GM18867 (cell line): ENCODE data around the gene FKBP6.
"Not testable (repeated sequence)": the region's sequence is repeated elsewhere in the genome, so short reads cannot be mapped to it uniquely, and the experiment has no call there.

Experiments
- ATAC-seq: cut with Tn5 transposase; IDR thresholded peaks from one replicate; pipeline ENCODE4 v1.9.1; 2021; ENCODE audit warnings: mild to moderate bottlenecking, moderate library complexity; ENCODE audit not compliant: unreplicated experiment

The FKBP6 gene

DNA sequence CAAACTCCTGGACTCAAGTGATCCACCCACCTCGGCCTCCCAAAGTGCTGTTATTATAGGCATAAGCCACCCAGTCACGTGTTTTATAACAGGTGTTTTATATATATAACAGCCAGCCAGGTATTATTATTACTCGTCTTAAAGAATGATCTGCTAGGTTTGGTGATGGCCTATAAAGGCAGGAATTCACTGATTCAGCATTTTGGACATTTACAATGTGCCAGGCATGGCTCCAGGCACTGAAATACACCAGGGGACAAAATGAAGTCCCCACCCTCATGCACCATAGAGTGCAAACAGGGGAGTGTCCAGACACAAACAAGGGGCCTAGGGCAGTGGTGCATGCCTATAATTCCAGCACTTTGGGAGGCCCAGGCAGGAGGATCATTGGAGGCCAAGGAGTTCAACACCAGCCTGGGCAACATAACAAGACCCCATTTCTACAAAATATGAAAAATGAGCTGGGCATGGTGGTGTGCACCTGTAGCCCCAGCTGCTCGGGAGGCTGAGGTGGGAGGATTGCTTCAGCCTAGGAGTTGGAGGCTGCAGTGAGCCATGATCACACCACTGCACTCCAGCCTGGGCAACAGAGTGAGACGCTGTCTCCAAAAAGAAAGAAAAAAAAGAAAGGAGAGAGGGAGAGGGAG lies 4.4 kb upstream of the FKBP6 start:
- not testable (repeated sequence) for ATAC-seq

DNA sequence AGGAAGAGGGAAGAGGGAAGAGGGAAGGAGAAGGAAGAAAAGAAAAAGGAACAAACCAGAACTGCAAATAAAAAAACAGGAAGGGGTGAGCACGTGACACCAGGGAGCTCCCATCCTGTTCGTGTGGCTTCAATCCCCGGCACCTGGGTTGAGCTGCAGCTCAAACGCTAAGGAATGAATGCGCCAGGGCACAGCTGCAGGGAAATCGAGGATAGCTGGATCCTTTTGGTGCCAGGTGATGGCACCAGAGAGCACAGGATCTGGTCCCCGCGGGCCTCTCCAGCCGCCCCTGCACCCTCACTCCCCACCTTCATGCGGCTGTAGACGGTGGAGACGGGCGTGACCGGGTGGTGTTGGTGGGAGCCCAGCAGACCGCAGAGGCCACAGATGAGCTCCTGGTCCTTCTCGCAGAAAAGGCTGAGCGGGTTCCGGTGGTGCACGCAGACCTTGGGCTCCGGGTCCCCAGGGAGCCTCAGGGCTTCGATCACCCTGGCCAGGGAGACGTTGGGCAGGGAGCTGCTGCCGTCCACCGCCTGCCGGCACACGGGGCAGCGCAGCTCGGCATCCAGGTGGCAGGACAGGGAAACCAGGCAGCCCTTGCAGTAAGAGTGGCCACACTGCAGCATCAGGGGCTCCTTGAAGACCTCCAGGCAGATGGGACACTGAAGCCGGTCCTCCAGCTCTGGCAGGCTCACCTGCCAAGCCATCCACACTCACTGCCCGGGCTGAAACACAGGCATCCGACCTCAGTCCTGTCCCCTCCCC lies 3.7 kb upstream of the FKBP6 start:
- ATAC-seq: peak; percentile 43

DNA sequence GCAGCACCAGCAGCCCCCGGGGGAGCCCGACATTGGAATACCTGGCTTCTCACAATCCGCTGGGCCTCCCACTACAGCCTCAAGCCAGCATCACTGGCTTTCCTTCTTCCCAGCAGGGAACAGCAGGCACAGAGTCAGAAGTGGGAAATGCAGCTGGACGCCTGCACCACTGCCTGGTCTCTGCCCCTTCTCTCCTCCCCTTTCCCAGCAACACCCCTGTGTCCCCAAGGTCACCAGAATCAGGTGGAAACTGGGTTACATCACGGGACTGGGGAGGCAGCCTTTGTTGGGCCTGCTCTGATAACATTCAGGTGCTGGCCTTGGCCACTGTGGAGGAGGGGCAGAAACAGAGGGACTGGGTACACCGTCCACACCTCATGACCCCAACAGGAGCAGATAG lies 2.5 kb upstream of the FKBP6 start:
- not testable (repeated sequence) for ATAC-seq

DNA sequence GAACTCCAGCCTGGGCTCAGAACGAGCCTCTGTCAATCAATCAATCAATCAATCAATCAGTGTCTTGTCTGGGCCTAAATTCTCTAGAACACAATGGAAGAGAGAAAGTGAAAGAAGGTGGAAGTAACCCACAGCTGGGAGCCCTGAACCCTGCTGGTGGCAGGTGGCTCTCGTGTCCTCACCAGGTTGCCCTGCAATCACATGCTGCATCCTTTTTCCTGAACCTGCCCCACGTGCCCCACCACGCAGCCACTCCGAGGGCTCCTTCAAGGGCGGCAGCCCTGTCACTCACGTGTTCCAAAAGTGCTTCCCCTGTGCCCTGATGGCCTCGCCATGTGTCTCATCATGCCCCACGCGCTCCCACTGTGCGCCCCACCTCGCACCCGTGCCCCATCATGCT lies 512 bp upstream of the FKBP6 start:
- ATAC-seq: not testable (repeated sequence)

DNA sequence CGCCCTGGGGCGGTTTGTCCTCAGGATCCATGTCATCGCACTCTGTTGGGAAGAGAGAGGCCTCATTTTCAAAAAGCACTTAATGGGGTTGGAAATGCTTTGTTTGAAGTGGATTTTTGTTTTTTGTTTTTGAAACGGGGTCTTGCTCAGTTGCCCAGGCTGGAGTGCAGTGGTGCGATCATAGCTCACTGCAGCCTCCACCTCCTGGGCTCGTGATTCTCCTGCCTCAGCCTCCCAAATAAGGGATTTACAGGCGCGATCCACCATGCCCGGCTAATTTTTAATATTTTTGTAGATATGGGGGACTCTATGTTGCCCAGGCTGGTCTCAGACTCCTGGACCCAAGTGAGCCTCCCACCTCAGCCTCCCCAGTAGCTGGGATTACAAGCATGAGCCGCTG lies 735 bp downstream of the FKBP6 start:
- no peak for ATAC-seq

DNA sequence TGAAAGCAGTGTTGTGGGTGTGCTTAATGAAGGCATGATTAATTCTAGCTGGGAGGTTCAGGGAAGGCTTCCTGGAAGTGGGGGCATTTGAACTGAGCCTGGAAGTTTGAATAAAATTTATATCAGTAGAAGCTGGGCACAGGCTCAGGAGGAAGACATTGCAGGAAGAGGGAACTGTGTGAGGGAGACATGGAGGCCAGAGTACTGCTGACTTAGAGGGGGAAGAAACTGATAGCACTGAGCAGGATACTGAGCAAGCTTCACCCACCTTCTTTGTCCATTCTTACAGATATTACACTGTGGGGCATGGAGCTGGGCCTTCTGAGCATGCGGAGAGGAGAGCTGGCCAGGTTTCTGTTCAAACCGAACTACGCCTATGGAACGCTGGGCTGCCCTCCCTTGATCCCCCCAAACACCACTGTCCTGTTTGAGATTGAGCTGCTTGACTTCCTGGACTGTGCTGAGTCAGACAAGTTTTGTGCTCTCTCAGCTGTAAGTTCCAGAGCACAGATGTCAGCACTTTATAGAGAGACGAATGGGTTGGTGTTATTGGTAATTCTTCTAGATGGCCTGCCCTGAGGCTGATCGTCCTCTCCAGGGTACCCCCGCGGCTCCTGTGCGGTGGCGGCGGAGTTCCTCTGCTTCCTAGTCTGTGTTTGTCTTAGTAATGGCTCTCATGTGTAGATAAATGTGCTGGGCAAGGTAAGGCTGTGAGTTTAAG lies 2.1 kb downstream of the FKBP6 start:
- no peak for ATAC-seq

DNA sequence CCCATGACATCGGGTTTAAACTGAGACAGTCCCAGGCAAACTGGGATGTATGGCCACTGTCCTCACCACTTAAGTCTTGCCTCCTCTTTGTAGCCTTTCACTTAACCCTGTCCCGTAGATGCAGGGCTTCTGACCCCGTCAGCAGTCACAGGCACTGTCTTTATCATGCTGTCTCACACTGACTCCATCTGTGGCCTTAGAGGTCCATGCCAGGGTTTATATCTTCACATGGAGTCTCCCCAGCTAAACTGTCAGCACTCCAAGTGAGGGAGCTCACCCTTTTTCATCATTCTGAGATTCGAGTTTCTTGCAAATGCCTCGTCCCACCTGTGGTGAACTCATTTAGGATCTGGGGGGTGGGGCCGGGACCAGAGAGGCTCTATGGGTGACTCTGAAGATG lies 2.8 kb downstream of the FKBP6 start:
- ATAC-seq: no peak

DNA sequence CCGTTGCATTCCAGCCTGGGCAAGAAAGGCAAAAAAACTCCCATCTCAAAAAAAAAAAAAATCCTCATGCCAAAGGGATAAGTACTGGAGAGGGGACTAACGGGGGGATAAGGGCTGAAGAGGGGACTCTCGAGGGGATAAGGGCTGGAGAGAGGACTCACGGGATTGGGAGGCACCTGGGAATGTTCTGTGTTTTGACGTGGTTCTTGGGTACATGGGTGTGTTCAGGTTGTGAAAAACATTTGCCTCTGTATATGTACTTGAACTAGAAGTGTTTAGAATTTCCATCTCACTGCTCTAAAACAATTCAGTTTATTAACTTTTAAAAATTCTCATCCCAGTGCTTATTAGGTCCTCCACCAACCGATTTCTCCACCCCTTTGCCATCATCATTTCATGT lies 4.5 kb downstream of the FKBP6 start:
- no peak for ATAC-seq

DNA sequence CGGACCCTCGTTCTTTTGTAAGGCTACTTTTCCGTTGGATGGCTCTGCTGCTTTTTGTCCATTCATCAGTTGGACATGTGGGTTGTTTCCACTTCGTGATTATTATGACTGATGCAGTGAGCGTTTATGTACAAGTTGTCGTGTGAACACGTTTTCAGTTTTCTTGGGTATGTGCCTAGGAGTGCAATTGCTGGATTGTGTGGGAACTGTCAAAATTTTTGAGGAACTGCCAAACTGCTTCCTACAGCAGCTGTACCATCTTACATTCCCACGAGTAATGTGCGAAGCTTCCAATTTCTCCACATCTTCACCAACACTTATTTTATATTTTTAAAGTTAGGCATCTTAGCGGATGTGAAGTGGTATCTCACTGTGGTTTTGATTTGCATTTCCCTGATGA lies 10.4 kb downstream of the FKBP6 start:
- no peak for ATAC-seq

DNA sequence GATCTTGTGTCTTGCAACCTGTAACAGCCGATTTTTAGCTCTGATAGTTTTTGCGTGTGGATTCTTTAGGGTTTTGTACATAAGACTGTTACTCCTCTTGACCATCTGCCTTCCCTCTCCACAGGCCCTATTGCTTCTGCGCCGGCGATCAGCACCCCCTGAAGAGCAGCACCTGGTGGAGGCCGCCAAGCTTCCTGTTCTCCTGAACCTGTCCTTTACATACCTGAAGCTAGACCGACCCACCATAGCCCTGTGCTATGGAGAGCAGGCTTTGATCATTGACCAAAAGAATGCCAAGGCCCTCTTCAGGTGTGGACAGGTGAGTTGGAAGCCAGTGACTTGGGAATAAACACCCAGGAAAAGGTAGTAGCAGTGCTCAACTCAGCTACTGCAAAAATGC lies 12.6 kb downstream of the FKBP6 start:
- ATAC-seq: no peak

DNA sequence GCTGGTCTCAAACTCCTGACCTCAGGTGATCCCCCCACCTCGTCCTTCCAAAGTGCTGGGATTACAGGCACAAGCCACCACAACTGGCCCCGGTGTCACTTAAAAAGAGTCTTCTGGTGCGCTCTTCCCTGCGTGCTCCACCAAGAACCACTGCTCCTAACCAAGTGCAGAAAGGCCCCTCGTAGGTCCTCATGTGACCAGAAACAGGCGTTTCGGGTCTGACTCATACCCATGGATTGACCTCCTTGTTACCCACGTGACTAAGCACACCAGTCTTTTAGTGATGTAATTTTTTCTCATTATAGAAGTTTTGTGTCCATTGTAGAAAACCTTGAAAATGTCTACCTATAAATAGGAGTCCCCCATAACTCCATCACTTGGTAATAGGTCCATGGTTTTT lies 13.9 kb downstream of the FKBP6 start:
- no peak for ATAC-seq

DNA sequence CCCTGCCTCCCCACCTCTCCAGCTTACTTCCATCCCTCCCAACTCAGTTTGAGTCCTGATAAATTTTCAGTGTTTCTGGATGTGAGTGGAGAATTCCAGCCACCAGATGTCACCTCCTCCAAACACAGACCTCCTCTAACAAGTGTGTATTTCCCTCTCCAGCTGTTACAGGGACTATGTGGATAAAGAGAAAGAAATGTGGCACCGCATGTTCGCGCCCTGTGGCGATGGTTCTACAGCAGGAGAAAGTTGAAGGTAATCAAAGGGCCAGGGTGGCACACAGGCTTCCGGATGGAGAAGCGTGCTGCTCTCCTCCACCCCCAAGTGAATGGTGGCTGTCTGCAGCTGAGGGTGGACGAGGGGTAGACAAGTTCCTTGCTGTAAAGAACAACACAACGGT lies 14.7 kb downstream of the FKBP6 start:
- ATAC-seq: no peak

DNA sequence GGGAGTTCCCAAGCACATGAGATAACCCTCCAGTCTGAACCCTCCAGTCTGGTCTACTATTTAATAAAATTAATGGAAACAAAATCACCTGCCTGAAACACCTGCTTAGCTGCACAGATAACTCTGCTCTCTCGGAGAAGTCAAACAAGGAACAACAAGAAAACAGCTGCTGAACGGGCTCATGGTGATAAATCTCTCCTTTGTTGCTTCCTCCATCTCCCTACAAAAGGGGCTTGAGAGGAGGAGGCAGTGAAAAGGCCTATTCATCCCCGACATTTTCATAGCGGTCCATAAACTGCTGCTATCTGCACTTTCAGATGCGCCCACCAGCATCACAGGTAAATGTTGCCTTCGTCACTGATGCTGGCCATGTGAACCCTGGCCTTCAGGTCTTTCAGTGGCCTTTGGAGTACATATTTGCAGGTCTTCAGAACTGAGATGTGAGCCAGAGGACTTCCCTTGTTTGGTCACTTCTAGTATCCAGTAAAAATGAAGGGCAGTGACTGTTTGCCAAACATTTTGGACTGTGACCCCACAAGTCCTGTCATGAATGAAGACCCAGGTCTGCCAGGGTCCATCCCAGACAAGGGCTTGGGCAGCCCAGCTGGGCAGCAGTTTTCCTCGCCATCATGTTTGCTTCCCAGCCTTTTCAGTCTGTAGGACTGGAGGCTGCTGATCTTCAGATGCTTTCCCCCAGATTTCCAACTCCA lies 15.9 kb downstream of the FKBP6 start:
- no peak for ATAC-seq

DNA sequence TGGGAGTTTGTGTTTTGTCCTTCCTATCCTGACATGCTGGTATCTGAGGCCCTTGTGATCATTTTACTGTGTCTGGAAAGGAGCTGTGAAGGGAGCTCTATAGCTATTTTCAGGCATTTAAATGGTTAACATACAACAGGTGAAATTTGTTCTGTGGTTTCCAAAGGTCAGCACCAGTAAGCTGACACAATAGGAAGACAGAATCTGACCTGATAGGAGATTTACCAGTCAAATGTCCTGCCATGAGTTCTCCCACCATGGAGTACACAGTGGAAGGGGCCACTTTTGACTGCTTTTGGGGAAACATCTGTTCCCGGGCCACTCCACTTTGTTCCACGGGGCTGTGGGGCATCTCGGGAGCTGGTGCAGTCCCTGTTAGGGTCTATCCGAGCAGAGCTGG lies 17.6 kb downstream of the FKBP6 start:
- ATAC-seq: no peak

DNA sequence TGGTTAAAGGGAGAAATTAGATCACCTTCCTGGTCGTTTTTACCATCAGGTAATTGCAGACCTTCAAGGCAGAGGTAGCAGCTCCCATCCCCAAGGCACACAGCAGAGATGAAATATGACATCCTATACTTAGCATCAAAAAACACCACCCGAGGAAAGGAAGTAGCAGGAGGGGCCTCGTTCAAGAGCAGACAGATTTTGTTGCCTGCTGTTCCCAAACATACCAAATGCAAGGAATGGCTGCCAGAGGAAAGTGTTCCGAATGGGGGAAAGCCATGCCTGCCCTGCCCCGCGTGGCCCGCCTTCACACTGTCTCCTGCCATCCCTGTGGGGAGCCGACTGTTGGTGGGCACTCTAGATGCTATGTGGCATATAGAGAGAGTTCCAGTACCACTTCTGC lies 18.0 kb downstream of the FKBP6 start:
- no peak for ATAC-seq

DNA sequence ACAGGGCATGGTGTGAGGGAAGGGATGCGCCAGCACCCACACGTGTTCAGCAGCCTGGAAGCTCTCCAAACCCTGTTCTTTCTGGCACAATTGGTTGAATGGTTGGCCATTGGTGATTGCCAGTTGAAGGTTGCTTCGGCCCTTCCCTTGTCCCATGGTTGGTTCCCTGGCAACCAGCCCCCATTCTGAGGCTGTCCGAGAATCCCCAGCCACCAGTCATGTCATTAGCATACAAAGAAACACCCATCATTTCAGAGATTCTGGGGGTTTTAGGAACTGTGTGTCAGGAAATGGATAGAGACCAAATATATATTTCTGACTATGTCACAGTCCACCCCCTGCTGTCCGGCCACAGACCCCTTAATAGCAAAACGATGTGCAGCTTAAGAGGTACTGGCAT lies 21.8 kb downstream of the FKBP6 start:
- no peak for ATAC-seq

DNA sequence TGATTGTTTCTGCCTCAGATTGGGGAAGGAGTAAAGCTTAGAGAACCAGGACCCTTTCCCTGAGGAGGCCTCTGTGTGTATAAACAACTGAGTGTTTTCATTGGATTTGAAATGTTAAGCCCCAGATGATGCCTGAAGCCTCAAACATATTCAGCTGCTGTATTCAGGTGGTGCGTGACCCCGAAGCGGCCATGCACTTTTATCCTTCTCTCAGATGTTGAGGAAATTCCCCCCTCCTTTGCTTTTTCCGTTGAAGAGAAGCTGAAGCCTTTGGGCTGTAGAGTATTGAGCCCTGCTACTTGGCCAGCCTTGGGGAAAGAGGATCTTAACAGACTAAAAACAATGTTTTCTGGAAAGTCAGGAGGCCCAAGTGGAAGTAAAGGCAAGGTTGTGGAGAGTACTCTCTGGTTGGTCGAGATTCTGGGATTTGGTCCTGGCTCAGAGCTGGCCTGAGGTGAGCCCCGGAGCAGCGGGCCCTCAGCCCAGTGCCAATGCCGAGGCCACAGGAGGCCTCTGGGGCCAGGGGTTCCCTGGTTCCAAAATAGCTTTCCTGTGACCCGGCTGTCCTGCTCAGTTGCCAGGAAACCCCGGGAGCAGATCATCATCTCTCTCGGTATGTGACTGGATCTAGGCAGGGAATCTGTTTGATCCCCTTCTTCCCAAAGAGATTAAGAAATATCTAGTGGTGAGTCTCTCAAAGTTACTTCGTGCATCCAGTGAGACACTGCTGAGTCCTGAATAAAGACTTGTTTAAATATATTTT lies 22.5 kb downstream of the FKBP6 start:
- no peak for ATAC-seq

DNA sequence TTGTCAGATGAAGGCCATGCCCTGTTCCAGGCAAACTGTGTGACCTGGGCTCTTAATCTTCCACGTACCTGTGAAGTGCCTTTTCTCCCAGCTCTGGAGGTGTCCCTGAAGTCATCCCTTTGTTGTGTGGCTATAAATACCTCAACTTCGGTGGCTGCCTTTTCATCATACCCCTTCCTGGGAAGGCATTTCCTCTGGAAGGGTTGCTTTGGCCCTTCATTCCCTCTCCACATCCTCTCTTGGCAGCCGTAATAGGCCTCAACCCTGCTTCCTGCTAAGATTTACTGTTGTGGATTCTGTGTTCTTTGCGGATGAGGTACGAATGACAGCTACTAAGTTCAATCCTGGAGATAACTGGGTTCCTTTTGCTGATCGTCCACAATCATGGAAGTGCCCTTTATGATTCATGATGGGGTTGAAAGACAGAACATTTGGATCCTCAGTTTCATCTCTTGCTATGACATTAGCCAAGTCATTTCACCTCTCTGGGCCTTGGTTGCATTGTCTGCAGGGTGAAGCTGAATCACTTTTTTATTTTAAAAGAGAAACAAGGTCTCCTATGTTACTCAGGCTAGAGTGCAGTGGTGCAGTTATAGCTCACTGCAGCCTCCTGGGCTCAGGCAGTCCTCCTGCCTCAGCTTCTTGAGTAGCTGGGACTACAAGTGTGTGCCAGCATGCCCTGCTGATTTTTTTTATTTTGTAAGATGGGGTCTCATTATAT lies 23.6 kb downstream of the FKBP6 start:
- no peak for ATAC-seq

DNA sequence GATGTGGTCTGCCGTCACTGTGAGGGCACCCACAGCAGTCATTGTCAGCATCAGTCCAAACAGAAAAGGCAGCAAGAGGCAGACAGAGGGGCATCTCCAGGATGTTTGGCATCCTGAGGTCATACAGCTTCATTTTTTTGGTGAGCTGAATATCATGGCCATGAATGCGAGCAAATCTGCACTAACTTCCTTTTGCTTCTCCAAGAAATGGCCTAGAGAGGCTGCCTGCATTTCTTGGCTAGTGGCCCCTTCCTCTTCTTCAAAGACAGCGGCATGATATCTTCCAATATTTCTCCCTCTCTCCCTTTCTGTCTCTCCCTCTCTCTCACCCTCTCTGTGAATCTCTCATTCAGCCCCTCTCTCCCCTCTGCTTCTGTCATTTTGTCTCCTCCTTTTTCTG lies 24.8 kb downstream of the FKBP6 start:
- no peak for ATAC-seq

DNA sequence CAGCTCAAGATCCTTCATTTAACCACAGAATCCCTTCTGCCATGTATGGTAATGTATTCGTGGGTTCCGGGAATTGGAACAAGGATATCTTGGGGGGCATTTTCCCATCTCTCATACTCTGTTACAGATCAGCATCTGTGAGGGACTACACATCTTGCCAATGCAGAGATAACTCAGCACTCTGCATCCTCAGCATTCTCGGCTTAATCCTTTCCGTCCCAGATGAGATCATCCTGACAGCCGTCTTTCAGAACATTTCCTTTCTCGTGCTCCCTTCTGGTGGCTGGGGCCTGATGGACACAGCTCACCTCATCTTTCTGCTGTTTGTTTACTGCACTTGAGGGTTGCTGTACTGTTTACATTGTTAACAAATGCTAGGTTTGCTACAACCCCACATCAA lies 25.3 kb downstream of the FKBP6 start:
- no peak for ATAC-seq
